MM.1S (cell line): ENCODE data around the gene ZNF362.

Experiments used
- DNase-seq: peaks from one replicate; pipeline ENCODE4 v3.0.0-alpha.2; 2015
- H2AFZ ChIP-seq: fragments of 300-600 bp; sonication (generic); 2 replicates; pipeline ENCODE4 v1.6.0; 2016; ENCODE audit warnings: antibody characterized with exemption, low read length
- H3F3A ChIP-seq: fragments of 300-600 bp; sonication (generic); 2 replicates; pipeline ENCODE4 v1.6.1; 2016; ENCODE audit warnings: mild to moderate bottlenecking, antibody characterized with exemption, low read length, moderate library complexity, mixed read lengths; ENCODE audit not compliant: insufficient read depth
- H3K27ac ChIP-seq: fragments of 300-600 bp; sonication (generic); 2 replicates; pipeline ENCODE4 v1.5.1; 2016; ENCODE audit warnings: mild to moderate bottlenecking, low read length
- H3K27me3 ChIP-seq: fragments of 300-600 bp; sonication (generic); replicated peaks from 2 replicates; pipeline ENCODE4 v1.6.0; 2016; ENCODE audit warnings: low read length; ENCODE audit not compliant: insufficient read depth
- H3K36me3 ChIP-seq: fragments of 300-600 bp; sonication (generic); replicated peaks from 2 replicates; pipeline ENCODE4 v1.6.1; 2016; ENCODE audit warnings: mild to moderate bottlenecking, low read length, mixed read lengths; ENCODE audit not compliant: insufficient read depth
- H3K4me1 ChIP-seq: fragments of 300-600 bp; sonication (generic); 2 replicates; pipeline ENCODE4 v1.6.1; 2016; ENCODE audit warnings: low read length, mixed read lengths
- H3K4me2 ChIP-seq: fragments of 300-600 bp; sonication (generic); 2 replicates; pipeline ENCODE4 v1.6.0; 2016; ENCODE audit warnings: low read depth, low read length
- H3K4me3 ChIP-seq: fragments of 300-600 bp; sonication (generic); 2 replicates; pipeline ENCODE4 v1.5.1; 2016; ENCODE audit warnings: low read length, mixed read lengths
- H3K79me2 ChIP-seq: fragments of 300-600 bp; sonication (generic); 2 replicates; pipeline ENCODE4 v1.6.1; 2016; ENCODE audit warnings: mixed run types, low read length, mixed read lengths
- H3K9ac ChIP-seq: fragments of 300-600 bp; sonication (generic); 2 replicates; pipeline ENCODE4 v1.6.1; 2016; ENCODE audit warnings: low read length, mixed read lengths
- H3K9me2 ChIP-seq: fragments of 300-600 bp; sonication (generic); replicated peaks from 2 replicates; pipeline ENCODE4 v1.6.1; 2016; ENCODE audit warnings: mild to moderate bottlenecking, low read length, mixed read lengths; ENCODE audit not compliant: insufficient read depth
- H3K9me3 ChIP-seq: fragments of 300-600 bp; sonication (generic); replicated peaks from 2 replicates; pipeline ENCODE4 v1.6.1; 2016; ENCODE audit warnings: mild to moderate bottlenecking, low read length, mixed read lengths; ENCODE audit not compliant: insufficient read depth
- H4K20me1 ChIP-seq: fragments of 300-600 bp; sonication (generic); 2 replicates; pipeline ENCODE4 v1.6.1; 2016; ENCODE audit warnings: mild to moderate bottlenecking, low read length, moderate library complexity, mixed read lengths; ENCODE audit not compliant: insufficient read depth
- CTCF ChIP-seq: fragments of 300-600 bp; sonication (generic); IDR thresholded peaks from 2 replicates; pipeline ENCODE4 v1.5.1; 2016; ENCODE audit warnings: antibody characterized with exemption, low read length, mixed read lengths
- EZH2 ChIP-seq: fragments of 300-600 bp; sonication (generic); optimal IDR thresholded peaks from 2 replicates; pipeline ENCODE3; 2017; ENCODE audit warnings: low read depth, mild to moderate bottlenecking, antibody characterized with exemption, low read length, mixed read lengths
- EZH2phosphoT487 ChIP-seq: fragments of 300-600 bp; sonication (generic); IDR thresholded peaks from 2 replicates; pipeline ENCODE4 v1.6.1; 2018; ENCODE audit warnings: antibody characterized with exemption, low read length

The ZNF362 gene

DNA sequence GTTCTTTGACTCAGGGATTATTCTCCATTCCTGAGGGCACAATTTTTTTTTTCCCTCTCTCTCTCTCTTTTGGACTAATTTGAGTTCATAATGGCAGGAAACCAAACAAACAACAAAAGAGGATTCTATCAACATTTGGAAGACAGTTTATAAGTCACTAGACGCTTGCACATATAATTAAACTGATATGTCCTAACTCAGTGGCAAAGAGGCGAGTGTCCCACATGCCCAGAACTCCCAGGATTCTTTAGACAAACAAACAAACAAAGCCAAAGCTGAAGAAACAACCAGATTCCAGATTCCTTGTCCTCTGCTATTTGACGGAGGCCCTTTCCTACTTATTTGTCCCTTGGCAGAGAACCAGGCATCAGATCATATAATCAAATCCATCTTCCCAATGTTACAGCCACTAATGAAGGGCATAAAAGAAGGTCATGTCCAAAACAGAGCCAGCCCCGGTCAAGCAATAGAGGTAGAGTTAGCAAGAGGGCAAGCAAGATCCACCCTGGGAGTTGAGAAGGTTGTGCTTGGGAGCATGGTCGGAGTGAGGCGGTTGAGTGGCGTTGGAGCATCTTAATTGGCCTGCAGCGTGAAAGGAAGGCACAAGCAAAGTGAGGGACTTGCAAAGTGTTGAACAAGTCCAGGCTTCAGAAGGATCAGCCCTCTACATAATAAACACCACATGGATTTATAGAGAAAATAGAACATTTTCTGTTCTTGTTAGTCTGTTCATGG lies 30.3 kb downstream of the ZNF362 start:
- DNase-seq, result no peak
- TF ChIP-seq CTCF, result no peak
- no peak for TF ChIP-seq EZH2
- TF ChIP-seq EZH2phosphoT487, result no peak
- no peaks in the 10 kb centered on the region for H3K9me2 ChIP-seq
- H3K9ac ChIP-seq, result no peak overlapping the region
- no peak overlapping the region for H3K4me2 ChIP-seq
- H3K4me3 ChIP-seq, result no peak overlapping the region
- H3F3A ChIP-seq, result no peaks in the 10 kb centered on the region
- no peaks in the 10 kb centered on the region for H3K79me2 ChIP-seq
- no peak overlapping the region for H3K27ac ChIP-seq
- no peaks in the 10 kb centered on the region for H3K9me3 ChIP-seq
- H3K27me3 ChIP-seq, result no peaks in the 10 kb centered on the region
- no peaks in the 10 kb centered on the region for H3K36me3 ChIP-seq
- no peaks in the 10 kb centered on the region for H4K20me1 ChIP-seq
- H3K4me1 ChIP-seq, result no peaks in the 10 kb centered on the region
- H2AFZ ChIP-seq, result no peak overlapping the region

- DNase-seq, result no peak
- Histone ChIP-seq H3K4me3 (no peak overlapping the region), H4K20me1 (no peaks in the 10 kb centered on the region), H3K36me3 (no peaks in the 10 kb centered on the region), H3F3A (no peaks in the 10 kb centered on the region), H3K9me2 (no peaks in the 10 kb centered on the region), H3K4me2 (no peak overlapping the region), H3K27me3 (no peaks in the 10 kb centered on the region), H3K27ac (no peak overlapping the region), H2AFZ (no peak overlapping the region), H3K79me2 (no peaks in the 10 kb centered on the region), H3K9ac (no peak overlapping the region), H3K9me3 (no peaks in the 10 kb centered on the region), H3K4me1 (no peaks in the 10 kb centered on the region)
- TF ChIP-seq CTCF (no peak), EZH2 (no peak), EZH2phosphoT487 (no peak)
Observed at GRCh38 chr1:33287317-33287716, 31.0 kb downstream of the ZNF362 start.

DNA sequence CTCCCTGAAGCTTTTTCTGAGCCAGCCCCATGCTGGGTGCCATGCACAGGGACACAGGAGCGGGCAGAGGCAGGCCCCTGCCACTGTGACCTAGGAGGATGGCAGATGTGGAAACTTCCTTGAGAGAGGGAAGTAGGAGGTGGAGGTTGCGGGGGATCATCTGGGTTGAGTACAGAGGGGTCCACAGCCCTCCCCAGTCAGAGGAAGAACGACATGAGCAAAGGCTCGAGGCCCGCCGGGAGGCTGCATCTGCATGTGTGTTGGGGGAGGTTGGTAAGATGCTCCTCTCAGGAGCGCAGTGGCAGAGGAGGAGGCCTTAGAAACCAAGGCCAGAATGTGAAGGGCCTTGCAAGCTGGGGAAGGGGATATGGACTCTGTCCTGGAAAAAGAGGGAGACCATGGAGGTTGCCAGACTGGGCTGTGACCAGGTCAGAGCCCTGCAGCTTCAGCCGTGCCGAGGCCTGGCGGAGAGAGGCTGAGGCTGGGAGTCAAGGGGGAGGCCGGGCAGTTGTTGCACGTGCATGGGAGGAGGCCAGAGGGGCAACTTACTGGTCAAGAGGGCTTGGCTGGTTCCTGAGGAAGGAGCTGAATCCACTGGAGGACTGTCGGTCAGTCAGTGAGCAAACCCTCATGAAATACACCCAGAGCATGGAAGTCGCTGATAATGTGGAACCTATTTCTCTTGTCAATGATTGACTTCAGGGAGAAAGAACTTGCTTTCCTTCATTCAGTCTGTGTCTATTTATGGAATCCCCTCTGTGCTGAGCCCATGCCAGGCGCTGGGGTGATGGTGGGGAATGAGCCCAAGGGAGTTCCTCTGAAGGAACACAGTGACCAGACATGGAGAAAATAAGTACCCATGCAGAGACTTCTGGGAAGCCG lies 32.9 kb downstream of the ZNF362 start:
- Histone ChIP-seq H3K4me3 (no peak overlapping the region), H3F3A (no peaks in the 10 kb centered on the region), H3K4me1 (no peaks in the 10 kb centered on the region), H3K36me3 (no peaks in the 10 kb centered on the region), H3K4me2 (no peak overlapping the region), H3K9ac (no peak overlapping the region), H4K20me1 (no peaks in the 10 kb centered on the region), H2AFZ (no peak overlapping the region), H3K9me2 (no peaks in the 10 kb centered on the region), H3K27ac (no peak overlapping the region), H3K9me3 (no peaks in the 10 kb centered on the region), H3K27me3 (no peaks in the 10 kb centered on the region), H3K79me2 (no peaks in the 10 kb centered on the region)
- no peak for DNase-seq
- no peak for TF ChIP-seq CTCF
- TF ChIP-seq EZH2, result no peak
- TF ChIP-seq EZH2phosphoT487, result no peak
